H1 (cell line): Measurements from ENCODE around the gene HTR2C.

Source experiments
- BACH1 ChIP-seq: IDR thresholded peaks from 2 replicates; pipeline ENCODE4 v1.6.1; 2012; ENCODE audit warnings: low read length, improper control_type of control experiment
- CTCF ChIP-seq, 3 experiments: IDR thresholded peaks; 1 replicate in 2 of 3; 2 replicates in 1 of 3; pipeline versions ENCODE4 v1.5.1 to v1.6.1; 2011; ENCODE audit warnings: low read length in 3 of 3, mild to moderate bottlenecking in 3 of 3, inconsistent platforms in 2 of 3, low read depth in 1 of 3, moderate library complexity in 1 of 3; ENCODE audit not compliant: insufficient read depth in 1 of 3; ENCODE audit errors: control extremely low read depth in 1 of 3
- POLR2A ChIP-seq, 2 experiments: IDR thresholded peaks; 1 replicate in 1 of 2; 2 replicates in 1 of 2; pipeline ENCODE4 v1.6.1; 2011; ENCODE audit warnings: low read depth in 2 of 2, low read length in 2 of 2, mild to moderate bottlenecking in 2 of 2; ENCODE audit errors: control extremely low read depth in 1 of 2
- RAD21 ChIP-seq, 2 experiments: IDR thresholded peaks in 1 of 2; conservative IDR thresholded peaks in 1 of 2; 2 replicates each; pipeline ENCODE4 v1.6.1; 2011; ENCODE audit warnings: low read depth in 2 of 2, low read length in 2 of 2, improper control_type of control experiment in 1 of 2, inconsistent platforms in 1 of 2, mild to moderate bottlenecking in 1 of 2, moderate library complexity in 1 of 2
- ZNF274 ChIP-seq: IDR thresholded peaks from 2 replicates; pipeline ENCODE4 v1.7.0; 2012; ENCODE audit warnings: low read length, borderline replicate concordance; ENCODE audit errors: extremely low read depth

- TF ChIP-seq BACH1 (no peak), POLR2A (IDR thresholded peaks at IDR 0.05; ENCODE audit: control extremely low read depth in 1 of 2, low read depth in 2 of 2, low read length in 2 of 2) (no peak), ZNF274 (no peak), CTCF (IDR thresholded peaks at IDR 0.05; ENCODE audit: control extremely low read depth in 1 of 3, insufficient read depth in 1 of 3, low read depth in 1 of 3, low read length in 3 of 3) (no peak), RAD21 (IDR thresholded peaks at IDR 0.05 in 1 of 2, conservative IDR thresholded peaks at IDR 0.05 in 1 of 2; ENCODE audit: low read depth in 2 of 2, low read length in 2 of 2) (no peak)
Observed at GRCh38 chrX:114599911-114600310, 16.0 kb downstream of the HTR2C start.
